Stomach (tissue), 9 donors: ENCODE data around the gene RAB3C. TPM values are rescaled to one million over a fixed set of nuclear protein-coding genes. Genes with fewer than 3 reads are reported as not detected.

Source experiments
- DNase-seq, 2 donors: peaks; one replicate each; pipeline versions ENCODE4 v3.0.0 to v3.0.0-alpha.2; 2013 to 2019
- H3K27ac ChIP-seq, 5 donors: fragments of 200-600 bp in 4 of 5; sonication (generic) in 4 of 5; one replicate each; pipeline ENCODE4 v1.5.1; 2013 to 2019; ENCODE audit warnings: mild to moderate bottlenecking in 1 of 5, moderate library complexity in 1 of 5
- H3K27me3 ChIP-seq, 3 donors: fragments of 200-600 bp; sonication (generic); one replicate each; pipeline ENCODE4 v1.5.1; 2017 to 2019; ENCODE audit warnings: mixed run types in 1 of 3
- H3K36me3 ChIP-seq, 4 donors: fragments of 200-600 bp; sonication (generic); 1 replicate in 3 of 4; 2 replicates in 1 of 4; pipeline ENCODE4 v1.5.1; 2016 to 2019
- H3K4me1 ChIP-seq, 4 donors: fragments of 200-600 bp; sonication (generic); one replicate each; pipeline ENCODE4 v1.5.1; 2016 to 2019
- H3K4me3 ChIP-seq, 4 donors: fragments of 200-600 bp; sonication (generic) in 3 of 4; one replicate each; pipeline ENCODE4 v1.5.1; 2016 to 2019; ENCODE audit warnings: mild to moderate bottlenecking in 1 of 4
- H3K9me3 ChIP-seq, 4 donors: fragments of 200-600 bp; sonication (generic); one replicate each; pipeline ENCODE4 v1.5.1; 2016 to 2019
- CTCF ChIP-seq, 7 experiments: fragments of 450-650 bp in 4 of 7; fragments of 200-600 bp in 3 of 7; sonication (generic) in 3 of 7; IDR thresholded peaks; one replicate each; pipeline ENCODE4 v1.5.1; 2016 to 2019; ENCODE audit warnings: antibody characterized with exemption in 7 of 7, control low read depth in 2 of 7, mild to moderate bottlenecking in 1 of 7
- EP300 ChIP-seq: sonication (generic); formaldehyde crosslinking; IDR thresholded peaks from one replicate; pipeline ENCODE4 v1.6.1; 2017; ENCODE audit warnings: antibody characterized with exemption
- POLR2A ChIP-seq, 4 donors: fragments of 450-650 bp; IDR thresholded peaks; one replicate each; pipeline ENCODE4 v1.6.1; 2016; ENCODE audit warnings: antibody characterized with exemption in 4 of 4, control low read depth in 2 of 4, mild to moderate bottlenecking in 1 of 4, moderate library complexity in 1 of 4
- POLR2AphosphoS5 ChIP-seq, 3 donors: sonication (generic); formaldehyde crosslinking; IDR thresholded peaks; one replicate each; pipeline ENCODE4 v1.6.1; 2016; ENCODE audit warnings: antibody characterized with exemption in 3 of 3
- WGBS, 5 donors: extraction: QIAGEN DNeasy Blood & Tissue Kit in 3 of 5; methylation state at CpG; one replicate each; pipeline versions ENCODE4 v1.1.5 to v1.1.7; 2013 to 2018; 5-methylcytosine and 5-hydroxymethylcytosine counted together
- intact Hi-C: fragments of 100-400 bp; cut with DNase I; formaldehyde crosslinking; loops from one replicate; pipeline ENCODE4 v1.15.1; 2023; ENCODE audit warnings: low total_unique reads
- polyA plus RNA-seq, 3 donors: library from polyadenylated mRNA; stranded (reverse); fragments of 200-250 nt; gene quantifications; one replicate each; pipeline ENCODE4 v1.2.3, GENCODE V29; 2013
- total RNA-seq, 5 donors: library from RNA; depleted of rRNA; stranded (reverse); fragments of >200 nt; gene quantifications; one replicate each; pipeline versions ENCODE4 v1.1.0 to v1.2.3, GENCODE V29; 2014 to 2016
- donor health status: healthy with polysubstance abuse.
- donor health status: Bipolar disorder and iron deficiency.
- donor health status: healthy.

Gene RAB3C
- total and polyA plus RNA-seq, 8 donors, result 0.31 to 7.9 (median 2.2) TPM; not detected in 3

- TF ChIP-seq EP300 (no peak), POLR2AphosphoS5 (IDR thresholded peaks at IDR 0.05) (no peak), POLR2A (IDR thresholded peaks at IDR 0.05) (no peak), CTCF (IDR thresholded peaks at IDR 0.05) (no peak)
- no peak overlapping the region for H3K4me3 ChIP-seq
- H3K4me1 ChIP-seq, result no peaks in the 10 kb centered on the region
- no peaks in the 10 kb centered on the region for H3K27me3 ChIP-seq
- no peaks in the 10 kb centered on the region for H3K9me3 ChIP-seq
- peak in 1 of 2 donors; percentile 30 for DNase-seq
- 78 to 91% (median 88%) methylated on average over 5 of the region's 5 CpGs for WGBS, 5 donors
- no peaks in the 10 kb centered on the region for H3K36me3 ChIP-seq
- H3K27ac ChIP-seq, result no peak overlapping the region
- intact Hi-C loops, result no loop called here
Measured at GRCh38 chr5:58872670-58873273, 289.9 kb downstream of the RAB3C start.

- Histone ChIP-seq H3K36me3 (no peaks in the 10 kb centered on the region), H3K27ac (no peak overlapping the region), H3K4me3 (no peak overlapping the region), H3K27me3 (no peaks in the 10 kb centered on the region), H3K9me3 (no peaks in the 10 kb centered on the region), H3K4me1 (no peaks in the 10 kb centered on the region)
- intact Hi-C loops, result no loop called here
- no peak for DNase-seq
- TF ChIP-seq CTCF (IDR thresholded peaks at IDR 0.05) (no peak), EP300 (no peak), POLR2AphosphoS5 (IDR thresholded peaks at IDR 0.05) (no peak), POLR2A (IDR thresholded peaks at IDR 0.05) (no peak)
- 81 to 87% (median 83%) methylated on average over 3 of the region's 3 CpGs for WGBS, 5 donors
Measured at GRCh38 chr5:58875599-58875998, 292.7 kb downstream of the RAB3C start.

- no peaks in the 10 kb centered on the region for H3K36me3 ChIP-seq
- H3K27ac ChIP-seq, result no peak overlapping the region
- no peaks in the 10 kb centered on the region for H3K27me3 ChIP-seq
- WGBS, 5 donors, result 49 to 73% (median 66%) methylated on average over 2 of the region's 2 CpGs
- peaks cover 0 to 14% (median 6%) of the 10 kb centered on the region in 4 donors for H3K4me1 ChIP-seq
- intact Hi-C loops, result no loop called here
- no peak overlapping the region for H3K4me3 ChIP-seq
- no peak for DNase-seq
- H3K9me3 ChIP-seq, result no peaks in the 10 kb centered on the region
- TF ChIP-seq POLR2A (IDR thresholded peaks at IDR 0.05) (no peak), CTCF (IDR thresholded peaks at IDR 0.05) (no peak), POLR2AphosphoS5 (IDR thresholded peaks at IDR 0.05) (no peak), EP300 (no peak)
Measured at GRCh38 chr5:58885260-58885659, 302.4 kb downstream of the RAB3C start.

- WGBS, 5 donors, result 39 to 43% (median 40%) methylated on average over 14 of the region's 14 CpGs
- Histone ChIP-seq H3K4me1 (peaks cover 1 to 22% (median 11%) of the 10 kb centered on the region in 4 donors), H3K36me3 (no peaks in the 10 kb centered on the region), H3K27me3 (no peaks in the 10 kb centered on the region), H3K9me3 (no peaks in the 10 kb centered on the region), H3K4me3 (no peak overlapping the region), H3K27ac (peak overlapping the region in 2 of 5 donors; percentile 9 to 11)
- intact Hi-C loops, result no loop called here
- TF ChIP-seq CTCF (IDR thresholded peaks at IDR 0.05) (peak in 5 of 7 experiments; percentile 64 to 89 (median 83)), POLR2AphosphoS5 (IDR thresholded peaks at IDR 0.05) (no peak)
- peak; percentile 67 to 82 for DNase-seq
Measured at GRCh38 chr5:58886315-58887207, 303.7 kb downstream of the RAB3C start.
